MM.1S (cell line): Measurements from ENCODE around the gene CEP85.

Experiments
- EZH2 ChIP-seq: fragments of 300-600 bp; sonication (generic); optimal IDR thresholded peaks from 2 replicates; pipeline ENCODE3; 2017; ENCODE audit warnings: low read depth, mild to moderate bottlenecking, antibody characterized with exemption, low read length, mixed read lengths
- EZH2phosphoT487 ChIP-seq: fragments of 300-600 bp; sonication (generic); IDR thresholded peaks from 2 replicates; pipeline ENCODE4 v1.6.1; 2018; ENCODE audit warnings: antibody characterized with exemption, low read length
- TF ChIP-seq, protein P1 (sequence below): fragments of 300-600 bp; sonication (generic); IDR thresholded peaks from 2 replicates; pipeline ENCODE4 v1.5.1; 2016; ENCODE audit warnings: antibody characterized with exemption, low read length, mixed read lengths

DNA sequence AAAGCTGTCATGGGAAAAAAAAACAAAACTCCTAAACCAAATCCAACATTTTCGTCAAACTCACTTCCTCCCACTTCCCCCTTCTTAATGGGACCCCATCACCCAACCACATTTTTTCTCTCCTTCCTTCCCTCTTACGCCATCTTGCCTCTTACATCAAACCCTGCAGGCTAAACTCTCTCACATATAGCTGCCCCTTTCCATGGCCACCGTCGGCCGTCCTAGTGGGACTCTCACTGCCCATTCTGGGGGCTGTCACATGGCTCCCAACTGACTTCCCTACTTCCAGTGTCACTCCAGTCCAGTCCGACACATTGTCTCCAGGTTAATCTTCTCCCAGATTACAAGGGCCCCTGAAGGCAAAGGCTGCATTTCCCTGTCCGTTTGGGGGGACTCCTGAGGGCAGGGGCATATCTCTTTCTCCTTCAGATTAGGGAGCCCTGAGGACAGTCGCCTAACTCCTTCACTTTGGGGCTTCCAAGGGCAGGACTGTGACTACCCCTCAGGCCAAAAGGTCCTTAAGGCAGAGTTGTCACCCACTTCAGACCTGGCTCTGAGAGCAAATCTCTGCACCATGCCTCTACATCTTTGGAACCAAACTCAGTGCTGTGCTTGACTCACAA, 71.8 kb downstream of the CEP85 start:
- TF ChIP-seq EZH2 (no peak), EZH2phosphoT487 (no peak)
- TF ChIP-seq, protein P1, sequence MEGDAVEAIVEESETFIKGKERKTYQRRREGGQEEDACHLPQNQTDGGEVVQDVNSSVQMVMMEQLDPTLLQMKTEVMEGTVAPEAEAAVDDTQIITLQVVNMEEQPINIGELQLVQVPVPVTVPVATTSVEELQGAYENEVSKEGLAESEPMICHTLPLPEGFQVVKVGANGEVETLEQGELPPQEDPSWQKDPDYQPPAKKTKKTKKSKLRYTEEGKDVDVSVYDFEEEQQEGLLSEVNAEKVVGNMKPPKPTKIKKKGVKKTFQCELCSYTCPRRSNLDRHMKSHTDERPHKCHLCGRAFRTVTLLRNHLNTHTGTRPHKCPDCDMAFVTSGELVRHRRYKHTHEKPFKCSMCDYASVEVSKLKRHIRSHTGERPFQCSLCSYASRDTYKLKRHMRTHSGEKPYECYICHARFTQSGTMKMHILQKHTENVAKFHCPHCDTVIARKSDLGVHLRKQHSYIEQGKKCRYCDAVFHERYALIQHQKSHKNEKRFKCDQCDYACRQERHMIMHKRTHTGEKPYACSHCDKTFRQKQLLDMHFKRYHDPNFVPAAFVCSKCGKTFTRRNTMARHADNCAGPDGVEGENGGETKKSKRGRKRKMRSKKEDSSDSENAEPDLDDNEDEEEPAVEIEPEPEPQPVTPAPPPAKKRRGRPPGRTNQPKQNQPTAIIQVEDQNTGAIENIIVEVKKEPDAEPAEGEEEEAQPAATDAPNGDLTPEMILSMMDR, result no peak
